HepG2 (cell line): ENCODE data around the gene P4HB. TPM values are rescaled to one million over a fixed set of nuclear protein-coding genes. Genes with fewer than 3 reads are reported as not detected.

Experiments
- AHR ChIP-seq: IDR thresholded peaks from 2 replicates; pipeline ENCODE4 v1.6.1; 2018; ENCODE audit warnings: missing genetic modification reagents, missing compliant biosample characterization
- ARID3A ChIP-seq: IDR thresholded peaks from 2 replicates; pipeline ENCODE4 v1.6.1; 2012; ENCODE audit warnings: low read depth, low read length, improper control_type of control experiment
- CBX1 ChIP-seq: IDR thresholded peaks from one replicate; pipeline ENCODE4 v1.6.1; 2016; ENCODE audit warnings: antibody characterized with exemption, low read depth
- CHD2 ChIP-seq: IDR thresholded peaks from 2 replicates; pipeline ENCODE4 v1.6.1; 2011; ENCODE audit warnings: low read depth, low read length, improper control_type of control experiment
- ELF3 ChIP-seq: IDR thresholded peaks from 2 replicates; pipeline ENCODE4 v1.6.1; 2016; ENCODE audit warnings: missing genetic modification reagents, missing compliant biosample characterization
- FOXA3 ChIP-seq: IDR thresholded peaks from 2 replicates; pipeline ENCODE4 v1.6.1; 2016; ENCODE audit warnings: missing genetic modification reagents, missing compliant biosample characterization
- GPBP1L1 ChIP-seq: sonication (generic); formaldehyde crosslinking; IDR thresholded peaks from 2 replicates; pipeline ENCODE4 v1.5.0; 2020; ENCODE audit warnings: mild to moderate bottlenecking, missing genetic modification reagents
- ISL2 ChIP-seq: sonication (generic); formaldehyde crosslinking; IDR thresholded peaks from 2 replicates; pipeline ENCODE4 v1.5.0; 2020; ENCODE audit warnings: missing genetic modification reagents
- MAFG ChIP-seq: sonication (generic); formaldehyde crosslinking; IDR thresholded peaks from 2 replicates; pipeline ENCODE4 v1.5.1; 2020; ENCODE audit warnings: mild to moderate bottlenecking, missing genetic modification reagents
- MED1 ChIP-seq: sonication (generic); formaldehyde crosslinking; IDR thresholded peaks from 2 replicates; pipeline ENCODE4 v1.4.0; 2020; ENCODE audit warnings: missing genetic modification reagents
- MYC ChIP-seq: sonication (generic); formaldehyde crosslinking; IDR thresholded peaks from 2 replicates; pipeline ENCODE4 v1.9.0; 2021; ENCODE audit warnings: missing genetic modification reagents, borderline replicate concordance
- NRL ChIP-seq: sonication (generic); formaldehyde crosslinking; IDR thresholded peaks from 2 replicates; pipeline ENCODE4 v1.5.0; 2020; ENCODE audit warnings: missing genetic modification reagents, mild to moderate bottlenecking, moderate library complexity, borderline replicate concordance
- PHF8 ChIP-seq: sonication (generic); formaldehyde crosslinking; IDR thresholded peaks from 2 replicates; pipeline ENCODE4 v1.5.0; 2020; ENCODE audit warnings: missing genetic modification reagents
- RFXANK ChIP-seq: IDR thresholded peaks from 2 replicates; pipeline ENCODE4 v1.6.1; 2016
- SKIL ChIP-seq: sonication (generic); formaldehyde crosslinking; IDR thresholded peaks from 2 replicates; pipeline ENCODE4 v1.8.0; 2022; ENCODE audit warnings: missing genetic modification reagents, mild to moderate bottlenecking, moderate library complexity, borderline replicate concordance
- SNAPC2 ChIP-seq: sonication (generic); formaldehyde crosslinking; IDR thresholded peaks from 2 replicates; pipeline ENCODE4 v1.8.1; 2022; ENCODE audit warnings: mild to moderate bottlenecking, missing genetic modification reagents
- USF2 ChIP-seq, 2 experiments: sonication (generic) in 1 of 2; formaldehyde crosslinking in 1 of 2; IDR thresholded peaks; 2 replicates each; pipeline versions ENCODE4 v1.5.1 to v1.6.1; 2011 to 2020; ENCODE audit warnings: borderline replicate concordance in 1 of 2, low read depth in 1 of 2, low read length in 1 of 2, mild to moderate bottlenecking in 1 of 2, missing genetic modification reagents in 1 of 2, moderate library complexity in 1 of 2
- XBP1 ChIP-seq: sonication (generic); formaldehyde crosslinking; IDR thresholded peaks from 2 replicates; pipeline ENCODE4 v1.5.0; 2020; ENCODE audit warnings: missing genetic modification reagents
- ZFP36L2 ChIP-seq: sonication (generic); formaldehyde crosslinking; IDR thresholded peaks from 2 replicates; pipeline ENCODE4 v1.4.0; 2020; ENCODE audit warnings: missing genetic modification reagents
- ZNF652 ChIP-seq: IDR thresholded peaks from 2 replicates; pipeline ENCODE4 v1.6.1; 2016; ENCODE audit warnings: low read depth, borderline replicate concordance
- ZNF724P ChIP-seq: sonication (generic); formaldehyde crosslinking; IDR thresholded peaks from 2 replicates; pipeline ENCODE4 v1.8.0; 2022; ENCODE audit warnings: missing genetic modification reagents, borderline replicate concordance
- ZNF891 ChIP-seq: sonication (generic); formaldehyde crosslinking; IDR thresholded peaks from 2 replicates; pipeline ENCODE4 v1.5.0; 2020; ENCODE audit warnings: mild to moderate bottlenecking, missing genetic modification reagents
- ZSCAN20 ChIP-seq: sonication (generic); formaldehyde crosslinking; IDR thresholded peaks from 2 replicates; pipeline ENCODE4 v1.4.0; 2020; ENCODE audit warnings: missing genetic modification reagents, mild to moderate bottlenecking, borderline replicate concordance
- ZSCAN30 ChIP-seq: sonication (generic); formaldehyde crosslinking; IDR thresholded peaks from 2 replicates; pipeline ENCODE4 v1.5.0; 2020; ENCODE audit warnings: mild to moderate bottlenecking, missing genetic modification reagents
- polyA plus RNA-seq, 8 experiments: library from polyadenylated mRNA; depleted of rRNA in 3 of 8; stranded (reverse) in 7 of 8; unstranded in 1 of 8; fragments of >200 nt; fragmentation: Illumina TruSeq in 4 of 8; extraction: Trizol in 4 of 8; gene quantifications; 2 replicates each; pipeline versions ENCODE4 v1.2.1 to v1.2.3, GENCODE V29; 2011 to 2016; ENCODE audit warnings: low read depth in 4 of 8, missing spikeins in 1 of 8, mixed read lengths in 1 of 8; ENCODE audit not compliant: insufficient read depth in 1 of 8
- total RNA-seq, 5 experiments: library from RNA; depleted of rRNA; stranded (reverse); fragments of >200 nt; fragmentation: Illumina TruSeq; extraction: Trizol; gene quantifications; 2 replicates each; pipeline ENCODE4 v1.2.3, GENCODE V29; 2016; ENCODE audit warnings: low read depth in 1 of 5

The P4HB gene
- total and polyA plus RNA-seq, 2 of the 13 experiments (the other 11 are each of a cell fraction or from before 2014, with no cell fraction given) = 185 to 782 TPM

GRCh38 chr17:81833160-81833920 is 27.0 kb downstream of the P4HB start, which contains the start of gene MCRIP1 (continued):
- peak; percentile 96 for TF ChIP-seq ZSCAN30 (CRISPR knock-in tag)
- no peak for TF ChIP-seq GPBP1L1 (CRISPR knock-in tag)
- no peak for TF ChIP-seq ZFP36L2
- TF ChIP-seq MED1 (CRISPR knock-in tag) = peak; percentile 60; the same call in 1 of the 2 replicates
- peak; percentile 96; the same call in 1 of the 2 replicates for TF ChIP-seq AHR (CRISPR knock-in tag)
- TF ChIP-seq SNAPC2 (CRISPR knock-in tag) = peak; percentile 88
- no peak for TF ChIP-seq ZNF652
- peak; percentile 80 for TF ChIP-seq NRL (CRISPR knock-in tag)
- peak; percentile 46; the same call in 1 of the 2 replicates for TF ChIP-seq FOXA3 (CRISPR knock-in tag)
- peak; percentile 63; the same call in 1 of the 2 replicates for TF ChIP-seq RFXANK (CRISPR knock-in tag)
- peak; percentile 70; the same call in 1 of the 2 replicates for TF ChIP-seq ISL2 (CRISPR knock-in tag)
- no peak for TF ChIP-seq ARID3A
- TF ChIP-seq MAFG (CRISPR knock-in tag) = no peak
- no peak for TF ChIP-seq CBX1
- TF ChIP-seq USF2 (IDR thresholded peaks at IDR 0.05; ENCODE audit: low read depth, low read length) = peak; percentile 89
- TF ChIP-seq USF2 (CRISPR knock-in tag; IDR thresholded peaks at IDR 0.05; ENCODE audit: borderline replicate concordance) = peak; percentile 69
- TF ChIP-seq ZSCAN20 (CRISPR knock-in tag) = peak; percentile 94
- peak; percentile 66; the same call in 1 of the 2 replicates for TF ChIP-seq CHD2
- TF ChIP-seq MYC = peak; percentile 95
- no peak; the same call in 1 of the 2 replicates for TF ChIP-seq ZNF724P (CRISPR knock-in tag)
- TF ChIP-seq ZNF891 (CRISPR knock-in tag) = peak; percentile 87; the same call in 1 of the 2 replicates
- peak; percentile 43; the same call in 1 of the 2 replicates for TF ChIP-seq ELF3 (CRISPR knock-in tag)
- TF ChIP-seq SKIL (CRISPR knock-in tag) = peak; percentile 78
- TF ChIP-seq PHF8 (CRISPR knock-in tag) = peak; percentile 88
- TF ChIP-seq XBP1 = peak; percentile 74
